Neuronal stem cell (in vitro differentiated cells): ENCODE data around the gene AP1S1.

Experiments
- DNase-seq: peaks from one replicate; pipeline ENCODE4 v3.0.0-alpha.2; 2013; ENCODE audit warnings: low spot score
- H2AFZ ChIP-seq: one replicate; pipeline ENCODE4 v1.6.1; 2013; ENCODE audit warnings: mild to moderate bottlenecking, low read length, inconsistent platforms
- H2AK5ac ChIP-seq: 2 replicates; pipeline ENCODE4 v1.6.1; 2013; ENCODE audit warnings: low read depth, mild to moderate bottlenecking, inconsistent platforms, low read length, moderate library complexity, mixed read lengths
- H2BK120ac ChIP-seq: 2 replicates; pipeline ENCODE4 v1.6.1; 2013; ENCODE audit warnings: low read depth, mild to moderate bottlenecking, inconsistent platforms, low read length, moderate library complexity, mixed read lengths
- H2BK12ac ChIP-seq: one replicate; pipeline ENCODE4 v1.6.1; 2013; ENCODE audit warnings: low read length, inconsistent platforms
- H2BK15ac ChIP-seq: 2 replicates; pipeline ENCODE4 v1.6.1; 2013; ENCODE audit warnings: mild to moderate bottlenecking, low read length, inconsistent platforms, mixed read lengths
- H2BK5ac ChIP-seq: one replicate; pipeline ENCODE4 v1.6.1; 2013; ENCODE audit warnings: inconsistent platforms, mild to moderate bottlenecking, low read length, moderate library complexity
- H3K14ac ChIP-seq: one replicate; pipeline ENCODE4 v1.6.1; 2013; ENCODE audit warnings: low read length, inconsistent platforms
- H3K18ac ChIP-seq: 2 replicates; pipeline ENCODE4 v1.6.1; 2013; ENCODE audit warnings: low read length, inconsistent platforms
- H3K23ac ChIP-seq: 2 replicates; pipeline ENCODE4 v1.6.1; 2013; ENCODE audit warnings: low read depth, mild to moderate bottlenecking, mixed read lengths, low read length, inconsistent platforms; ENCODE audit not compliant: poor library complexity
- H3K27ac ChIP-seq: replicated peaks from 3 replicates; pipeline ENCODE4 v1.5.1; 2013; ENCODE audit warnings: low read length, inconsistent platforms
- H3K27me3 ChIP-seq, 3 experiments: 2 replicates each; pipeline ENCODE4 v1.6.1; 2013; ENCODE audit warnings: low read length in 3 of 3, mild to moderate bottlenecking in 2 of 3, inconsistent platforms in 1 of 3, low read depth in 1 of 3, mixed read lengths in 1 of 3, moderate library complexity in 1 of 3; ENCODE audit not compliant: control insufficient read depth in 3 of 3, insufficient read depth in 3 of 3
- H3K36me3 ChIP-seq, 2 donors: replicated peaks in 1 of 2; 2 replicates each; pipeline ENCODE4 v1.6.1; 2013; ENCODE audit warnings: low read length in 2 of 2; ENCODE audit not compliant: control insufficient read depth in 2 of 2, insufficient read depth in 2 of 2
- H3K4ac ChIP-seq: 2 replicates; pipeline ENCODE4 v1.6.1; 2013; ENCODE audit warnings: inconsistent platforms, mild to moderate bottlenecking, low read length, moderate library complexity
- H3K4me1 ChIP-seq, 2 donors: 1 replicate in 1 of 2; 2 replicates in 1 of 2; pipeline ENCODE4 v1.6.1; 2013; ENCODE audit warnings: low read length in 2 of 2, low read depth in 1 of 2; ENCODE audit not compliant: control insufficient read depth in 2 of 2, insufficient read depth in 1 of 2
- H3K4me2 ChIP-seq: one replicate; pipeline ENCODE4 v1.6.1; 2013; ENCODE audit warnings: mild to moderate bottlenecking, low read length, inconsistent platforms; ENCODE audit not compliant: insufficient read depth, poor library complexity, severe bottlenecking
- H3K4me3 ChIP-seq, 2 donors: 2 replicates each; pipeline ENCODE4 v1.5.1; 2013; ENCODE audit warnings: low read length in 2 of 2, mild to moderate bottlenecking in 2 of 2, inconsistent platforms in 1 of 2, moderate library complexity in 1 of 2
- H3K79me1 ChIP-seq: one replicate; pipeline ENCODE4 v1.6.1; 2013; ENCODE audit warnings: low read depth, mild to moderate bottlenecking, inconsistent platforms, low read length, moderate library complexity
- H3K9ac ChIP-seq: one replicate; pipeline ENCODE4 v1.6.1; 2013; ENCODE audit warnings: mild to moderate bottlenecking, low read depth, low read length, inconsistent platforms; ENCODE audit not compliant: poor library complexity
- H3K9me3 ChIP-seq, 2 donors: replicated peaks in 1 of 2; 2 replicates each; pipeline versions ENCODE3 to v1.6.1; 2013; ENCODE audit warnings: low read length in 2 of 2, mild to moderate bottlenecking in 2 of 2, inconsistent platforms in 1 of 2, low read depth in 1 of 2, mixed read lengths in 1 of 2, moderate library complexity in 1 of 2; ENCODE audit not compliant: control insufficient read depth in 2 of 2, insufficient read depth in 1 of 2
- H4K8ac ChIP-seq: one replicate; pipeline ENCODE4 v1.6.1; 2013; ENCODE audit warnings: low read depth, mild to moderate bottlenecking, inconsistent platforms, low read length, moderate library complexity
- H4K91ac ChIP-seq: one replicate; pipeline ENCODE4 v1.6.1; 2013; ENCODE audit warnings: low read length, low read depth, mild to moderate bottlenecking, inconsistent platforms; ENCODE audit not compliant: poor library complexity
- WGBS, 2 donors: extraction: QIAGEN DNeasy Blood & Tissue Kit; methylation state at CpG; one replicate each; pipeline ENCODE4 v1.1.7; 2013; ENCODE audit warnings: missing lambda C conversion rate in 2 of 2, mixed read lengths in 1 of 2; ENCODE audit not compliant: insufficient read length in 2 of 2, insufficient replicate concordance in 1 of 2; ENCODE audit errors: extremely low coverage in 2 of 2; 5-methylcytosine and 5-hydroxymethylcytosine counted together

Gene AP1S1

GRCh38 chr7:101137651-101138212, 16.5 kb upstream of the AP1S1 start:
- no peak overlapping the region for H2BK120ac ChIP-seq
- H3K9ac ChIP-seq = no peak overlapping the region
- H2BK5ac ChIP-seq = no peak overlapping the region
- H3K18ac ChIP-seq = no peak overlapping the region
- H3K79me1 ChIP-seq = no peaks in the 10 kb centered on the region
- H3K27me3 ChIP-seq = no peaks in the 10 kb centered on the region
- no peak overlapping the region for H3K23ac ChIP-seq
- H2BK15ac ChIP-seq = peak overlapping the region; percentile 98
- no peak overlapping the region for H4K8ac ChIP-seq
- no peak for DNase-seq
- peak overlapping the region; percentile 85 for H2BK12ac ChIP-seq
- no CpG with 5 or more reads among the region's 9 CpGs for WGBS, 2 donors
- no peaks in the 10 kb centered on the region for H3K9me3 ChIP-seq
- no peak overlapping the region for H3K27ac ChIP-seq
- H3K36me3 ChIP-seq = no peaks in the 10 kb centered on the region
- H3K4ac ChIP-seq = no peak overlapping the region
- peak overlapping the region; percentile 79 for H4K91ac ChIP-seq
- H3K4me3 ChIP-seq = no peak overlapping the region
- H2AK5ac ChIP-seq = peak overlapping the region; percentile 72
- peak overlapping the region; percentile 96 for H2AFZ ChIP-seq
- H3K4me2 ChIP-seq = no peak overlapping the region
- peaks cover 15 to 24% of the 10 kb centered on the region in 2 donors for H3K4me1 ChIP-seq
- no peak overlapping the region for H3K14ac ChIP-seq

DNA sequence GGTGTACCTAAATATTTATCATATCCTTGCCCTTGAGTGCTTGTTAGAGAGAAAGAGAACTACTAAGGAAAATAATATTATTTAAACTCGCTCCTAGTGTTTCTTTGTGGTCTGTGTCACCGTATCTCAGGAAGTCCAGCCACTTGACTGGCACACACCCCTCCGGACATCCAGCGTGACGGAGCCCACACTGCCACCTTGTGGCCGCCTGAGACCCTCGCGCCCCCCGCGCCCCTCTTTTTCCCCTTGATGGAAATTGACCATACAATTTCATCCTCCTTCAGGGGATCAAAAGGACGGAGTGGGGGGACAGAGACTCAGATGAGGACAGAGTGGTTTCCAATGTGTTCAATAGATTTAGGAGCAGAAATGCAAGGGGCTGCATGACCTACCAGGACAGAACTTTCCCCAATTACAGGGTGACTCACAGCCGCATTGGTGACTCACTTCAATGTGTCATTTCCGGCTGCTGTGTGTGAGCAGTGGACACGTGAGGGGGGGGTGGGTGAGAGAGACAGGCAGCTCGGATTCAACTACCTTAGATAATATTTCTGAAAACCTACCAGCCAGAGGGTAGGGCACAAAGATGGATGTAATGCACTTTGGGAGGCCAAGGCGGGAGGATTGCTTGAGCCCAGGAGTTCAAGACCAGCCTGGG, 15.9 kb upstream of the AP1S1 start:
- no peak overlapping the region for H3K23ac ChIP-seq
- H4K91ac ChIP-seq = no peak overlapping the region
- H2BK5ac ChIP-seq = no peak overlapping the region
- no peak overlapping the region for H3K9ac ChIP-seq
- H3K4me1 ChIP-seq = peaks cover 15 to 24% of the 10 kb centered on the region in 2 donors
- H3K4ac ChIP-seq = no peak overlapping the region
- no CpG with 5 or more reads among the region's 16 CpGs for WGBS, 2 donors
- H3K14ac ChIP-seq = no peak overlapping the region
- H3K27me3 ChIP-seq = no peaks in the 10 kb centered on the region
- H4K8ac ChIP-seq = no peak overlapping the region
- no peak overlapping the region for H2AK5ac ChIP-seq
- H2BK15ac ChIP-seq = no peak overlapping the region
- no peak overlapping the region for H3K18ac ChIP-seq
- H3K27ac ChIP-seq = no peak overlapping the region
- no peaks in the 10 kb centered on the region for H3K36me3 ChIP-seq
- H2BK12ac ChIP-seq = no peak overlapping the region
- no peaks in the 10 kb centered on the region for H3K79me1 ChIP-seq
- H3K9me3 ChIP-seq = no peaks in the 10 kb centered on the region
- DNase-seq = no peak
- peak overlapping the region in 1 of 2 donors; percentile 46 for H3K4me3 ChIP-seq
- H2BK120ac ChIP-seq = no peak overlapping the region
- H2AFZ ChIP-seq = peak overlapping the region; percentile 96
- H3K4me2 ChIP-seq = peak overlapping the region; percentile 37

DNA sequence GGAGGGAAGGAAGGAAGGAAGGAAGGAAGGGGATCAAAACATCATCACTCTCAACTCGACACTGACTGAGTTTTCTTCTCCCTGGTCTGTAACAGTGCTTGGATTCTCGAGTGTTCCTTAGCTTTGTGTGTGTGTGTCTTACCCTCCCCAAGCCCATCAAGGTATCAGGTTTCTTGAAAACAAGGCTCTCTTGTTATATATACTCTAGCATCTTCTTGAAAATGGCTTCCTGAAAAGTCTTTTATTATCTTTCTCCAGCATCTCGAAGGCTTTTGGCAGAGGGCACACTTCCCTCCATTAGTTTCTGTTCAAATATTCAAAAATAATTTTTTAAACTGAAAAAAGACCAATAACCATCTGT, 14.0 kb upstream of the AP1S1 start:
- DNase-seq = no peak
- H2BK12ac ChIP-seq = no peak overlapping the region
- no peaks in the 10 kb centered on the region for H3K9me3 ChIP-seq
- no peak overlapping the region for H3K23ac ChIP-seq
- H3K4me2 ChIP-seq = no peak overlapping the region
- WGBS, 2 donors = no CpG with 5 or more reads among the region's 3 CpGs
- H3K18ac ChIP-seq = no peak overlapping the region
- H4K91ac ChIP-seq = no peak overlapping the region
- H2AK5ac ChIP-seq = no peak overlapping the region
- H3K79me1 ChIP-seq = no peaks in the 10 kb centered on the region
- no peak overlapping the region for H4K8ac ChIP-seq
- no peak overlapping the region for H3K9ac ChIP-seq
- no peaks in the 10 kb centered on the region for H3K36me3 ChIP-seq
- H3K4me1 ChIP-seq = peaks cover 7 to 14% of the 10 kb centered on the region in 2 donors
- H2BK15ac ChIP-seq = no peak overlapping the region
- no peaks in the 10 kb centered on the region for H3K27me3 ChIP-seq
- H3K27ac ChIP-seq = no peak overlapping the region
- H3K14ac ChIP-seq = no peak overlapping the region
- no peak overlapping the region for H2BK120ac ChIP-seq
- peak overlapping the region; percentile 36 for H2AFZ ChIP-seq
- H3K4ac ChIP-seq = no peak overlapping the region
- no peak overlapping the region for H3K4me3 ChIP-seq
- no peak overlapping the region for H2BK5ac ChIP-seq

DNA sequence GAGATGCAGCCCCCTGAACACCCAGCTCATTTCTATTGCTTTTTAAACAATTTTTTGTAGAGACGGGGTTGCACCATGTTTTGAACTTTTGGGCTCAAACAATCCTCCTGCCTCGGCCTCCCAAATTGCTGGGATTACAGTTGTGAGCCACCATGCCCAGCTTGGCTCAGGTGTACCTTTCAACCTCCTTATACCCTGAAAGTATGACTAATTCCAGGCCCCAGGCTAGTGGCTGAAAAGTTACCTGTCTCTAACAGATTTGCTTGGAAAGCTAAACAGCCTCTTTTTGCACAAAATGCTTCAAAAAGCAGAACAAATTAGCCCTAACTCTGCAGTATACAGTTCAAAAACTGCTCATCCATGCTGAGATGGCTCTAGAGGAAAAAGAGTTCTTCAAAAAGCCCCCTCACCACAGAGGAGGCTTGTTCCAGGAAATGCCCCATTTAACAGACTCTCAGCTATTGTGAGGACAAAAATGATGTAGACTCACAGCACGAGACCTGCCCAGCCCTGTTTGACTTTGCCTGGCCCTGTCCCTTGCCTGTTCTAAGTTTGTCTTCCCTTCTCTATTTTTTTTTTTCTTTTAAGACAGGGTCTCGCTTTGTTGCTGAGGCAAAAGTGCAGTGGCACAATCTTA, 13.4 kb upstream of the AP1S1 start:
- Histone ChIP-seq H3K4me3 (no peak overlapping the region), H4K8ac (no peak overlapping the region), H3K4me2 (no peak overlapping the region), H3K9ac (no peak overlapping the region), H3K14ac (no peak overlapping the region), H3K4me1 (peaks cover 5 to 14% of the 10 kb centered on the region in 2 donors), H3K23ac (no peak overlapping the region), H2AFZ (peak overlapping the region; percentile 36), H4K91ac (no peak overlapping the region), H3K4ac (no peak overlapping the region), H3K79me1 (no peaks in the 10 kb centered on the region), H3K27ac (no peak overlapping the region), H3K27me3 (no peaks in the 10 kb centered on the region), H3K36me3 (no peaks in the 10 kb centered on the region), H3K9me3 (no peaks in the 10 kb centered on the region), H2BK12ac (no peak overlapping the region), H2BK15ac (no peak overlapping the region), H2BK120ac (no peak overlapping the region), H2AK5ac (no peak overlapping the region), H3K18ac (no peak overlapping the region), H2BK5ac (no peak overlapping the region)
- no CpG with 5 or more reads among the region's 4 CpGs for WGBS, 2 donors
- DNase-seq = no peak
